ENCODE results near the gene PARD3.

DNA sequence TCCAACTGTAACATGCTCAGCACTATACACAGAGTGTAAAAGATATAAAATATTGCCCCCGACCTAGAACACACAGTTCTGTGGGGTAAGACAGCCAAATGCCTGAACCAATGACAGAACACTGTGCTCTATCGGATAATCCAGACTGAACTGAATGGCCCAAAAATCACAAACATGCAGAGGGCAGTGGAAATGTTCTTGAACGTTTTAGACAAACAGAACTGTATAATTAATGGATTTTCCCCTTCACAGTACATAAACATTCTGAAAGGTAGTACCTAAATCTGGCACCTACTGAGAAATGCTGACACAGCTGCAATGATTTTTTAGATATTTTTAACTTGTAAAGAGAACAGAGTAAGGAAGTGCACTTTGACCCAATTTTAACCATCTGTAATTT lies 33.4 kb downstream of the PARD3 start:
- TF ChIP-seq, protein P1, sequence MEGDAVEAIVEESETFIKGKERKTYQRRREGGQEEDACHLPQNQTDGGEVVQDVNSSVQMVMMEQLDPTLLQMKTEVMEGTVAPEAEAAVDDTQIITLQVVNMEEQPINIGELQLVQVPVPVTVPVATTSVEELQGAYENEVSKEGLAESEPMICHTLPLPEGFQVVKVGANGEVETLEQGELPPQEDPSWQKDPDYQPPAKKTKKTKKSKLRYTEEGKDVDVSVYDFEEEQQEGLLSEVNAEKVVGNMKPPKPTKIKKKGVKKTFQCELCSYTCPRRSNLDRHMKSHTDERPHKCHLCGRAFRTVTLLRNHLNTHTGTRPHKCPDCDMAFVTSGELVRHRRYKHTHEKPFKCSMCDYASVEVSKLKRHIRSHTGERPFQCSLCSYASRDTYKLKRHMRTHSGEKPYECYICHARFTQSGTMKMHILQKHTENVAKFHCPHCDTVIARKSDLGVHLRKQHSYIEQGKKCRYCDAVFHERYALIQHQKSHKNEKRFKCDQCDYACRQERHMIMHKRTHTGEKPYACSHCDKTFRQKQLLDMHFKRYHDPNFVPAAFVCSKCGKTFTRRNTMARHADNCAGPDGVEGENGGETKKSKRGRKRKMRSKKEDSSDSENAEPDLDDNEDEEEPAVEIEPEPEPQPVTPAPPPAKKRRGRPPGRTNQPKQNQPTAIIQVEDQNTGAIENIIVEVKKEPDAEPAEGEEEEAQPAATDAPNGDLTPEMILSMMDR (IDR thresholded peaks at IDR 0.05), result no peak
- no peak for TF ChIP-seq POLR2A (IDR thresholded peaks at IDR 0.05)
